Right lobe of liver (tissue), 4 donors: Measurements from ENCODE around the gene CAD.

ENCODE experiments used
- CTCF ChIP-seq, 4 donors: fragments of 200-600 bp in 3 of 4; fragments of 450-650 bp in 1 of 4; IDR thresholded peaks; one replicate each; pipeline versions ENCODE4 v1.5.1 to v1.8.0; 2016 to 2022; ENCODE audit warnings: antibody characterized with exemption in 4 of 4, mild to moderate bottlenecking in 2 of 4
- POLR2A ChIP-seq: fragments of 450-650 bp; IDR thresholded peaks from one replicate; pipeline ENCODE4 v1.6.1; 2017; ENCODE audit warnings: antibody characterized with exemption, mild to moderate bottlenecking
- donor health status: DM: no; HTN: no; CAD: no.
- donor health status: DM: no; HTN: no; CAD: no.
- donor health status: DM: no; HTN: yes; CAD: no.

- TF ChIP-seq CTCF (IDR thresholded peaks at IDR 0.05) (no peak), POLR2A (no peak)
Measured at GRCh38 chr2:27201675-27202074, 15.5 kb upstream of the CAD start.
